GM12878 (cell line): ENCODE data around the gene PRX. TPM values are rescaled to one million over a fixed set of nuclear protein-coding genes. Genes with fewer than 3 reads are reported as not detected.

Experiments
- ATAC-seq: fragments of 200-7000 bp; cut with Tn5 transposase; 3 replicates; pipeline ENCODE4 v1.9.1; 2020; ENCODE audit warnings: mild to moderate bottlenecking, moderate library complexity
- BruUV-seq: library from RNA; stranded (reverse); fragments of 400-500 nt; replicated peaks from 2 replicates; lab custom pipeline; 2021; lab: Mats Ljungman, UMichigan
- CTCF ChIA-PET: fragments of 300-600 bp; sonication (Branson Sonifier 250); formaldehyde crosslinking; extraction: SDS; loops from one replicate; lab custom pipeline; 2021; ENCODE audit warnings: inconsistent platforms; lab: Yijun Ruan, JAX
- POLR2A ChIA-PET: fragments of 350-600 bp; formaldehyde crosslinking; extraction: SDS; loops from one replicate; lab custom pipeline; 2021; ENCODE audit warnings: inconsistent platforms; lab: Charles Lee
- RAD21 ChIA-PET: fragments of 300-600 bp; sonication (Branson Sonifier 250); formaldehyde crosslinking; loops from one replicate; lab custom pipeline; 2023; ENCODE audit warnings: antibody characterized with exemption; ENCODE audit not compliant: unreplicated experiment; lab: Charles Lee
- SMC1A ChIA-PET: fragments of 300-600 bp; sonication (Branson Sonifier 250); formaldehyde crosslinking; loops from one replicate; lab custom pipeline; 2023; ENCODE audit not compliant: unreplicated experiment, uncharacterized antibody; lab: Charles Lee
- DNase-seq: peaks from one replicate; pipeline ENCODE4 v3.0.0-alpha.2; 2011; ENCODE audit warnings: low read depth, low spot score
- FAIRE-seq: peaks from 3 replicates; lab custom pipeline; 2011; peaks lifted over from hg19 to GRCh38; lab: Jason Lieb, UNC
- H2AFZ ChIP-seq: 2 replicates; pipeline ENCODE4 v1.6.0; 2011; ENCODE audit warnings: low read depth, low read length, control low read depth; ENCODE audit not compliant: control insufficient read depth
- H3K27ac ChIP-seq: 2 replicates; pipeline ENCODE4 v1.5.1; 2011; ENCODE audit warnings: control low read depth; ENCODE audit not compliant: control insufficient read depth, insufficient read depth
- H3K27me3 ChIP-seq, 2 experiments: replicated peaks in 1 of 2; 2 replicates each; pipeline versions ENCODE4 v1.6.0 to v1.6.1; 2011; ENCODE audit warnings: low read length in 1 of 2; ENCODE audit not compliant: control insufficient read depth in 2 of 2, insufficient read depth in 2 of 2
- H3K36me3 ChIP-seq, 2 experiments: 2 replicates each; pipeline ENCODE4 v1.5.1; 2011; ENCODE audit warnings: low read length in 1 of 2; ENCODE audit not compliant: control insufficient read depth in 2 of 2, insufficient read depth in 2 of 2
- H3K4me1 ChIP-seq: 2 replicates; pipeline ENCODE4 v1.6.1; 2011; ENCODE audit warnings: mild to moderate bottlenecking, low read length, moderate library complexity, mixed read lengths; ENCODE audit not compliant: control insufficient read depth, insufficient read depth
- H3K4me2 ChIP-seq: 2 replicates; pipeline ENCODE4 v1.6.0; 2011; ENCODE audit warnings: control low read depth; ENCODE audit not compliant: control insufficient read depth, insufficient read depth
- H3K4me3 ChIP-seq: fragments of 200-600 bp; sonication (generic); 2 replicates; pipeline ENCODE4 v1.5.1; 2016
- H3K79me2 ChIP-seq: 2 replicates; pipeline ENCODE4 v1.6.0; 2011; ENCODE audit warnings: low read length; ENCODE audit not compliant: control insufficient read depth, insufficient read depth
- H3K9ac ChIP-seq: 2 replicates; pipeline ENCODE4 v1.8.0; 2011; ENCODE audit warnings: low read length, control low read depth, mixed read lengths; ENCODE audit not compliant: control insufficient read depth, insufficient read depth
- H3K9me3 ChIP-seq: replicated peaks from 3 replicates; pipeline ENCODE4 v1.5.1; 2011; ENCODE audit warnings: mild to moderate bottlenecking, low read length; ENCODE audit not compliant: control insufficient read depth, insufficient read depth
- H4K20me1 ChIP-seq: 2 replicates; pipeline ENCODE4 v1.6.0; 2011; ENCODE audit not compliant: control insufficient read depth, insufficient read depth
- BCL3 ChIP-seq: IDR thresholded peaks from 2 replicates; pipeline ENCODE4 v1.6.1; 2011; ENCODE audit warnings: borderline replicate concordance, low read depth, mild to moderate bottlenecking, moderate library complexity, low read length; ENCODE audit not compliant: insufficient read depth, poor library complexity, severe bottlenecking
- WGBS: methylation state at CpG from one replicate; pipeline ENCODE4 v1.1.6; 2016; ENCODE audit warnings: low lambda C conversion rate; ENCODE audit not compliant: insufficient replicate concordance, insufficient coverage; ENCODE audit errors: missing lambda C conversion rate; 5-methylcytosine and 5-hydroxymethylcytosine counted together
- in situ Hi-C: fragments of 300-500 bp; cut with MboI; formaldehyde crosslinking; loops from 9 replicates; pipeline ENCODE4 v1.14.3; 2018; ENCODE audit warnings: mixed read lengths
- intact Hi-C: fragments of 100-400 bp; cut with micrococcal nuclease; formaldehyde crosslinking; loops from one replicate; pipeline ENCODE4 v1.14.2; 2022; ENCODE audit not compliant: unreplicated experiment
- polyA plus RNA-seq, 11 experiments: library from polyadenylated mRNA; depleted of rRNA in 4 of 11; unstranded in 6 of 11; stranded (reverse) in 5 of 11; fragments of >200 nt; fragmentation: Nextera tagmentation in 4 of 11; fragmentation: Illumina TruSeq in 1 of 11; extraction: Ambion mirVana in 4 of 11; extraction: Trizol in 1 of 11; gene quantifications; 1 replicate in 1 of 11; 2 replicates in 10 of 11; pipeline versions ENCODE4 v1.2.1 to v1.2.3, GENCODE V29; 2011 to 2016; ENCODE audit warnings: inconsistent platforms in 2 of 11, missing spikeins in 2 of 11, low read depth in 1 of 11
- total RNA-seq, 4 experiments: library from RNA; depleted of rRNA in 3 of 4; stranded (reverse); fragments of >200 nt in 3 of 4; fragmentation: Illumina TruSeq in 1 of 4; extraction: Trizol in 1 of 4; gene quantifications; 2 replicates each; pipeline versions ENCODE4 v1.2.1 to v1.2.3, GENCODE V29; 2013 to 2021

PRX gene
- total and polyA plus RNA-seq, 10 of the 15 experiments (the other 5 are each of a cell fraction or from before 2014, with no cell fraction given), result 0.02 to 1.4 (median 0.54) TPM; not detected in 1

DNA sequence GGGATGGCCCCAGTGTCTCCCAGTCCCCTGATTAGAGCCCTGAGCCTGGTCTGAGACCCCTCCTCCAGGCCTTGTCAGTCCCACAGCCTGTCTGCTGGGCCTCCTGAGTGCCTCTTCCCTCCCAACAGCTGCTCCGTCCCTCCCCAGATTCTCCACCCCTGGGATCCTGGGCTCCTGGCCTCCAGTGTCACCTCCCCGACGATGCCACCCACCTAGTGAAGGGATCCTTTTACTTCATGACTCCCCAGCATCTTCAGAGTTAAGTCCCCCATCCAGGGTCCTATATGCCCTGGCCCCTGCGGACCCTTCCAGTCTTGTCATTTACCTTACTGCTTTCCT is 4.4 kb upstream of the PRX start:
- 96% methylated on average over 4 of the region's 4 CpGs for WGBS
- Histone ChIP-seq H3K4me2 (no peak overlapping the region), H3K9me3 (no peaks in the 10 kb centered on the region), H3K4me1 (peaks cover 22% of the 10 kb centered on the region), H3K79me2 (peaks cover 6% of the 10 kb centered on the region), H3K36me3 (peaks cover 0 to 2% of the 10 kb centered on the region in 2 experiments; a peak in 2 of 4 replicates), H2AFZ (no peak overlapping the region), H3K27me3 (no peaks in the 10 kb centered on the region), H4K20me1 (no peaks in the 10 kb centered on the region), H3K9ac (peak overlapping the region; percentile 46; the same call in 1 of the 2 replicates), H3K27ac (peak overlapping the region; percentile 80), H3K4me3 (no peak overlapping the region)
- POLR2A ChIA-PET, result interaction anchor here (0.6 to 2.8 kb wide), 3 partner anchors 9 to 356 kb away, joined by 3 to 12 read pairs (median 12); partner anchors contain the start of gene SERTAD1
- in situ Hi-C loops, result no loop called here
- DNase-seq (no peak), ATAC-seq (no peak), FAIRE-seq (no peak)
- SMC1A ChIA-PET, result interaction anchor here (0.7 to 2.3 kb wide), 3 partner anchors 8 to 112 kb away, joined by 3 to 8 read pairs (median 7); partner anchors contain the start of genes SERTAD1 and SERTAD3
- RAD21 ChIA-PET, result interaction anchor here (0.5 to 1.5 kb wide), 5 partner anchors 8 to 112 kb away, joined by 3 to 6 read pairs (median 3); partner anchors contain the start of gene SERTAD1
- BruUV-seq, result no TSS peak
- intact Hi-C loops, result loop anchor here (5.0 kb wide), 1 partner anchor 60 kb away; no protein-coding TSS in a partner anchor
- CTCF ChIA-PET, result interaction anchor here (0.5 to 1.6 kb wide), 4 partner anchors 9 to 112 kb away, joined by 3 to 4 read pairs (median 3); partner anchors contain the start of gene SERTAD1
- no peak for TF ChIP-seq BCL3
